Stimulated activated CD8-positive, alpha-beta memory T cell treated with anti-CD3 and anti-CD28 coated beads, Interleukin-15, amount 100 ng/mL, for 48 hours (primary cell): ENCODE data around the gene DDX1.
"Not testable (repeated sequence)": the region's sequence is repeated elsewhere in the genome, so short reads cannot be mapped to it uniquely, and the experiment has no call there.

Source experiments
- DNase-seq, 2 donors: peaks; one replicate each; pipeline ENCODE4 v3.0.0-alpha.2; 2020; ENCODE audit warnings: low read depth in 2 of 2

DDX1 gene

GRCh38 chr2:15616850-15617777 lies 25.4 kb downstream of the DDX1 start:
- no peak for DNase-seq

DNA sequence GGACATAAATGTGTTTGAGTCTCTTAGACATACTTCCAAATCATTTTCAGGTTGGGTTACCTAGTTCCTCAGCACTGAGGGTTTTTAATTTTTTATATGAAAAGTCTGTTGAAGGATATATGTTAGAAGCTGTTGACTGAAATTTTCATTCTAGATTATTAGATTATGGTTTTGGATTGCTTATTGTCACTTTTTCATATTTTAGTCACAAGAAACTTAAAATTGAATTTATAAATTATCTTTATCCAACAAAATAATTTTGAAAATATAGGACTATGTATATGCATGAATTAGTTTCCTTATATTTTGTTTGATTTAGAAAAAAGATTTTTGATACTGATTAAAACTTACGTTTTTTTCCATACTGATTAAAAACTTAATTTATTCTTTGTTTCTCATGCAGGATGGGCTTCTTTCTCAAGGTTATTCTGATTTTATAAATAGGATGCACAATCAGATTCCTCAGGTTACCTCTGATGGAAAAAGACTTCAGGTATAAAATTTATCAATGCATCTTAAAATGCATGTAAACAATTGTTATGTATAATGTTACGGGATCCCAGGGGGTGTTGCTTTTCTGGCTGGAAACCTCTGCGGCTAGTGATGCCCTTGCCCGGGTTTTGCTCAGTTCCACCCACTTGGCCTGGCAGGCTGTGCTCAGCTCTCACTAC lies 26.2 kb downstream of the DDX1 start:
- DNase-seq = no peak

GRCh38 chr2:15618449-15618855 lies 26.8 kb downstream of the DDX1 start:
- DNase-seq = no peak

DNA sequence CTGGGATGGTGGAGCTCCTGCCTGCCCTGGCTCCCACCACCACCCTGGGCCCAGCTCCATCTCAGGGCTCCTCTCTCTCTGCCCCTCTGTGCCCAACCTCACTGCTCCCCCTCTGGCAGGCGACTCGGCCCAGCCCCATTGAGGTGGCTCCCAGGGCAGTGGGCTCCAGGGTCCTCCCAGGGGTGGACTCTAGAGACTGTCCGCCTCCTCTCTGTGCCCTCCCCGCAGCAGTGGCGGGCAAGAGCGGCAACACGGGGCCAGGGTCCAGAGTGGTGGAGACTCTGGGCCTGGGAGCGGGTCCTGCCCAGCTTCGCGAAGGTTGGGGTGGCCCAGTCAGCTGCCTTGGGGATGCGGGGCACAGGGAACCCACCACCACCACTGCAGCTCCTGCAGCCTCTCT lies 27.4 kb downstream of the DDX1 start:
- no peak for DNase-seq

GRCh38 chr2:15619510-15619909 lies 27.8 kb downstream of the DDX1 start:
- no peak for DNase-seq

DNA sequence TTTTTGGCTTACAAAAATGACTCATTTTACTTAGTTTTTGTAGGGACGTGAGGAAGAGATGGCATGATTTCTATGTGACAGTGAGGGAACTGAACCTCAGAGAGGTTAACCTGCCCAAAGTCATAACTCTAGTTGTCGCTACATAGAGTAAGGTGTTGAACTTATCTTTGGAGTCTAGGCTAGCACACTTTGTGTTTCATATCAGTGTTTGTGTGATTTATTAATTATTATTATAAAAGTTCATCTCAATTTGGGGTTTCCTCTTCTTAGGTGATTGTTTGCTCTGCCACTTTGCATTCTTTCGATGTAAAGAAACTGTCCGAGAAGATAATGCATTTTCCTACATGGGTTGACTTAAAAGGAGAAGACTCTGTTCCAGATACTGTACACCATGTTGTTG lies 28.3 kb downstream of the DDX1 start:
- no peak for DNase-seq

- DNase-seq = no peak
Measured at GRCh38 chr2:15620340-15620739, 28.7 kb downstream of the DDX1 start.

DNA sequence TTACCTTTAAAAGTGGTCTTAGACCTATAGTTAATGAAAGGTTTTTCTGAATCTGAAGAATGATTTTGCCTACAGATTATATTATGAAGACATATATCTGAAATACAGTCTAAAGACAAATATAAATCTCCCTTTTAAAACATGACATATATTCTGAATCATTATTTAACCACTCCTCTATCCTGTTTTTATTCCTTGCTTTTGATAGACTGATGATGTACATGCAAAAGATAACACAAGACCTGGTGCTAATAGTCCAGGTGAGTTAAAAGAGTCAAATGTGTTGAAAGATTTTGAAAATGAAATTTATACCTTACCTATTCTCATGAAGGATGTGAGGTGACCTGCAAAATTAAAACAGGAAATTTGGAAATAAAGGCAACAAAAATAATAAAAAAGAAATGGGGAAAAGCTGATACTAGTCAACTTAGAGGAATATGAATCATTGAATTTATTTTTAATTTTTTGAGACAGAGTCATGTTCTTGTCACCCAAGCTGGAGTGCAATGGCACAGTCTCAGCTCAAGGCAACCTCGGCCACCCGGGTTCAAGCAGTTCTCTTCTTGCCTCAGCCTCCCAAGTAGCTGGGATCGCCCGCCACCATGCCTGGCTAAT lies 29.3 kb downstream of the DDX1 start:
- DNase-seq = no peak

GRCh38 chr2:15621472-15621870 lies 29.8 kb downstream of the DDX1 start:
- not testable (repeated sequence) for DNase-seq

DNA sequence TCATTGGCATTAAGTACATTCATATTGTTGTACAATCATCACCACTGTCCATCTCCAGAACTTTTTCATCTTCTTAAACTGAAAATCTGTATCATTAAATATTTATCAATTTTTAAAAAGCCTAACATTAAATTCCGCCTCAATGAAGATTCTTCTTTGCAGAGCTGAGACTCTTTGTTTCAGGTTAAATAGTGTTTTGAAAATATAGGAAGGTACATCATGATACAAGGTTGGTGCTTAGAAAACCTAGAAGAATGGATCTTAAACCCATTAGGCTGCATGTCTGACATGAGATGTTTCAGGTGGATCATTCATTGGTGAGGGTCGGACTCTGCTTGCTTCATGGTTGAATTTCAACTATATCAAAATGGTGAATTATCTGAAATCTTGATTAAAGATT lies 30.5 kb downstream of the DDX1 start:
- no peak for DNase-seq

DNA sequence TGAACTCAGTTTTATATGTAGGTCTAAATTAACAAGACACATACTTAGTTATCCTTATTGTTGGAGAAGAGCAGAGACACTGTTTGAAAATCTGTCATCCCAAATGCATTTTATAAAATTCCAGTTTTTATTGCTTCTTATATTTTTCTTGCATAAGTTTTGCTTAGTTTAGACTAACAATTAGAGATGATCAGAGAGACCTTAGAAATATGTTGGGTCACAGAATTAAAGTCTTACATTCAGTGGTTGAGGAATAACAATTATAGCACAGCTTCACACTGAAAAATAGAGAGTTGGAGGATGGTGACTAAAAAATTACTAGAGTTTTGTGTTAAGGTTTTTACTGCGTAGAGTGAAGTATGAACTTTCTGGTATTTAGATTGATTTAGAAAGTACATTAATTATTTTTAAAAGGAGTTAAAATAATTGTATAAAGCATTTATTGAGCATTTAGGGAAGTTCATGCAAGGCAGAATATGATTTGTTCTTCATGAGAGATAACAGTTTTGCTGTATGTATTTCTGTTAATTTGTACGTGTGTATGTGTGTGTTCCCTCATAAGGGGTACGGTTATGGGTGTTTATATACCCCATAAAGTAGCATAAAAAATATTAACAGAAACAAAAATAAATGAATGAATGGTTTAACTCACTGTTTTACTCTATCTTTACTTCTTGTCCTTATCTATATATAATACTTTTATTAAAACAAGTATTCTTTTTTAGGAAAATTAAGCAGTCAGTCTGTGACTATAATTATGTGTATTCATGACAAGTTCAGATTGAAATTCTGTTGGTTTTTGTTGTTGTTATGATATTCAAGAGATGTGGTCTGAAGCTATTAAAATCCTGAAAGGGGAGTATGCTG lies 31.2 kb downstream of the DDX1 start:
- DNase-seq = no peak

DNA sequence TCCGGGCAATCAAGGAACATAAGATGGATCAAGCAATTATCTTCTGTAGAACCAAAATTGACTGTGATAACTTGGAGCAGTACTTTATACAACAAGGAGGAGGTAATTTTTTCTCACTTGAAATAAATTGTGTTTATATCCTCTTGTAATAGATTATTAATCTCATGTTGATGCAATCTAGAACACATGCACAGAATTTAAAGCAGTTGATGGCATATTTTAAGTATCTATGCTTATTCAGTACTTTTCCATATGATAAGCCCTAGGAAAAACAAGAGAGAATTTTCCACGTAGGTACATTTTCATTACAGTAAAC lies 31.8 kb downstream of the DDX1 start:
- DNase-seq = no peak

GRCh38 chr2:15623898-15624541 lies 32.4 kb downstream of the DDX1 start:
- DNase-seq = no peak

DNA sequence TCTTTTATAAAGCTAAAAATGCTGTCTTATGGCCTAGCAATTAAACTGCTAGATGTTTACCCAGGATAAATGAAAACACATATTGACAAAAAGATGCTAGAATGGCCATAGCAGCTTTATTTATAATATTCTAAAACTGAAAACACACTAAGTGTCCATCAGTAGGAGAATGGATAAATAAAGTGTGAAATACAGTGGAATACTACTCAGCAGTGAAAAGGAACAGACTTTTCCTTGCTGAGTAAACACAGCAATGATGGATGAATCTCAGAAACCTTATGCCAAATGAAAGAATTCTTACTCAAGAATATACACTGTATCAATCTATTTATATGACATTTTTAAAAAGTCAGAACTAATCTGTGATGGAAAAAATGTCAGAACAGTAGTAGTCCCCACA lies 33.2 kb downstream of the DDX1 start:
- DNase-seq = no peak

DNA sequence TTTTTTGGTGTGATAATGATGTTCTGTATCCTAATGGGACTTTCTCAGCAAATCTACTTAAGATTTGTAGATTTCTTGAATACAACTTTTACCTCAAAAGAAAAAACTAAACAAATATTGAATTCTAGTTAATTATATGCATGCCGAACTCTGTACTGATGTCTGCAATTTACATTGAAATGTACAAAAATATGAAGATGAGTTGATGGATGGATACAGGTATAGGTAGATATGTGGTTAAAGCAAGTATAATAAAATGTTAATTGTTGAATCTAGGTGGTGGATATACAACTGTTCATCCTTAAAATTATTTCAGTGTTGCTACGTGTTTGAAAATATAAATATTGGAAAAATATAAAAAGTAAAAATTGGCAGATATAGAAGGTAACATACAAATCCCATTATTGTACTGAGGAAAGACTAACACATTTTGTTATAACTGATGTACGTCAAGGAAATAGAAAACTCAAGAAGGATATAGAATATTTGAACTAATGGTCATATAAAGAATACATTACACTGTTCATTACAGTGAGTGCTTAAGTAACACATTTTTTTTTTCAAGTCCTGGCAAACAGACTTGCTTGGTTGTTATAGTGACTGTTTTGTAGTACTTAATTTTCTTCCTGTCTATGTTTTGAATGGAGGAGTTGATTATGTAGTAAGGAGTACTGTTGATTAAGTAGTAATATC lies 33.8 kb downstream of the DDX1 start:
- no peak for DNase-seq

DNA sequence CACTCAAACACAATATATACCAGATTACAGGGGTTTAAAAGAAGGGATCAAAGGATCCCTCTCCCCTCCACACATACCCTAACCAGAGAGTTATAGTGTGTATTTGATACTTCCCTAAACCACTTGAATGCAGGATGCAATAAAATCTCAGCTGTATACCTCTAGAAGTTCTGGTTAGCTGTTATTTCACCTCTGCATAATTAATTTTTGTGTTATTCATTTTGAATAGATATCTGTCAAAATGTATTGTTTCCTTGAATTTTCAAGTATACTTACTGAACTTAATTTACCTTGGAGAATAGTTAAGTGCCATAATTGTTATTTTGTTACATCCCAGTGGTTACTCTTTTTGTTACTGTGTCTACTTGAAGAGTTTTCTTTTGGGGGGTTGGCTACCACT lies 34.5 kb downstream of the DDX1 start:
- no peak for DNase-seq

DNA sequence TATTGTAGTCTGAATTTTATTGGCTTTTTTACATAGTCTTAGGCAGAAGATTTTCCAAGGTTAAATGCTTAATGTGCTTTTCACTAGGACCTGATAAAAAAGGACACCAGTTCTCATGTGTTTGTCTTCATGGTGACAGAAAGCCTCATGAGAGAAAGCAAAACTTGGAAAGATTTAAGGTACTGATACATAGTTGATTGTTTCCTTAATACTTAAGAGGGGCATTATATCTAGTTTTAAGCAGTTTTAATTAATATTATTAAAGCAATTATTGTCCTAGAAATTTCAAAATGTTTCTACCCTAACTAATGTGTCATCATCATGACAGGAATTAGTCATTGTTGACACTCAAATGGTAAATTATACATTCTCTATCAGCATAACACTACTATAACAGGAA lies 35.3 kb downstream of the DDX1 start:
- no peak for DNase-seq

DNA sequence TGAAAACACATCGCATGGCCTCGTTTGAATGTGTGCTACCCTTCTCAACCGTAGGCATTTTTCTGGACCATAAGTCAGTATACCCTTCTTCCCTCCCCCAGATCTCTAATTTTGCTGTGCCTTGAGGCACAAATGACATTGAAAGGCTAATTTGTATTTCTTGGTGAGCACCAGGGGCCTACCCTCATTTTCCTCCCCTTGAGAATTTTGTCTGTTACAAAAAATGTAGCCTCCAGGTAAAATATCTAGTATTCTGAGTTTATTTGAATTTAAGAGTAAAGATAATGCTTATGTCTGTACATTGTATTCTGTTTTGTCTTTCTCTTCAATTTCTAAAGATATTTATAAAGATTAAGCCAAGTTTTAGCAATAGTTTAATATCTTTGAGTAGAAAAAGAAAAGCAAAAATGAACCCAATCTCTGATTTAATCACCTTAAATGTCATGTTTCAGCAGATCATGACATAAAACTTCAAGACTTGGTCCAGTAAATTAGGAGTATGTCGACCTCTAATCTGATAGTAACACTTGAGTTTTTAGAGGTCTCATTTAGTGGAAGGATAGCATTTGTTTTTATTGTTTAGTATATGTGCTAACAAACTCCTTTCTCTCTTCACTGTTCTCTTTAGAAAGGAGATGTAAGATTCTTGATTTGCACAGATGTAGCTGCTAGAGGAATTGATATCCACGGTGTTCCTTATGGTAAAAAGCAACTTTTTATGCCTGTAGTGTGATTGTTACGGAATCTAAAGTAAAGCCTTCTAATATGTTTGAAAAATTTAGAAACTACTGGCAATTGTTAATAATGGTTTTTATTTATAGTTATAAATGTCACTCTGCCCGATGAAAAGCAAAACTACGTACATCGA lies 36.4 kb downstream of the DDX1 start:
- DNase-seq = no peak

- no peak for DNase-seq
Measured at GRCh38 chr2:15628899-15629855, 37.5 kb downstream of the DDX1 start.
